Endothelial cell of umbilical vein (primary cell): ENCODE results near the gene POLR3G. TPM values are rescaled to one million over a fixed set of nuclear protein-coding genes. Genes with fewer than 3 reads are reported as not detected.

ENCODE experiments used
- BruUV-seq: library from RNA; stranded (reverse); fragments of 400-500 nt; replicated peaks from 2 replicates; lab custom pipeline; 2021; lab: Mats Ljungman, UMichigan
- CTCF ChIA-PET: fragments of 300-600, 350-600 bp; sonication (Branson Sonifier 250); formaldehyde crosslinking; loops from one replicate; lab custom pipeline; 2021; ENCODE audit warnings: antibody characterized with exemption, inconsistent platforms; lab: Charles Lee
- POLR2A ChIA-PET: fragments of 300-600, 350-600 bp; sonication (Branson Sonifier 250); formaldehyde crosslinking; loops from one replicate; lab custom pipeline; 2021; ENCODE audit warnings: antibody characterized with exemption, inconsistent platforms; lab: Charles Lee
- DNase-seq: peaks from one replicate; pipeline ENCODE4 v3.0.0-alpha.2; 2011; ENCODE audit warnings: low read depth, low spot score
- FAIRE-seq: peaks from 2 replicates; lab custom pipeline; 2011; peaks lifted over from hg19 to GRCh38; lab: Jason Lieb, UNC
- H2AFZ ChIP-seq: 2 replicates; pipeline ENCODE4 v1.6.0; 2012; ENCODE audit warnings: low read depth, low read length, control low read depth, inconsistent platforms
- H3K27ac ChIP-seq: 2 replicates; pipeline ENCODE4 v1.5.1; 2011; ENCODE audit warnings: low read depth, mild to moderate bottlenecking, control low read depth, low read length, moderate library complexity; ENCODE audit not compliant: insufficient read depth
- H3K27me3 ChIP-seq, 2 experiments: 2 replicates each; pipeline versions ENCODE4 v1.6.0 to v1.6.1; 2011; ENCODE audit warnings: low read length in 2 of 2, mixed read lengths in 1 of 2; ENCODE audit not compliant: control insufficient read depth in 2 of 2, insufficient read depth in 2 of 2
- H3K36me3 ChIP-seq, 2 experiments: 2 replicates in 1 of 2; 3 replicates in 1 of 2; pipeline ENCODE4 v1.5.1; 2011; ENCODE audit warnings: low read length in 2 of 2, mild to moderate bottlenecking in 1 of 2, moderate library complexity in 1 of 2; ENCODE audit not compliant: control insufficient read depth in 2 of 2, insufficient read depth in 2 of 2; ENCODE audit errors: extremely low read depth in 1 of 2
- H3K4me1 ChIP-seq: 3 replicates; pipeline ENCODE4 v1.5.1; 2011; ENCODE audit warnings: mild to moderate bottlenecking, low read length; ENCODE audit not compliant: control insufficient read depth, insufficient read depth; ENCODE audit errors: extremely low read depth
- H3K4me2 ChIP-seq: 2 replicates; pipeline ENCODE4 v1.6.1; 2011; ENCODE audit warnings: low read length, control low read depth, mixed read lengths; ENCODE audit not compliant: insufficient read depth
- H3K4me3 ChIP-seq, 3 experiments: fragments of 200-600 bp in 1 of 3; sonication (generic), shearing (Covaris generic) in 1 of 3; replicated peaks in 1 of 3; 2 replicates each; pipeline ENCODE4 v1.5.1; 2011 to 2016; ENCODE audit warnings: control low read depth in 3 of 3, low read length in 3 of 3, mild to moderate bottlenecking in 2 of 3, inconsistent platforms in 1 of 3, low read depth in 1 of 3, moderate library complexity in 1 of 3; ENCODE audit not compliant: insufficient read depth in 1 of 3
- H3K79me2 ChIP-seq: 2 replicates; pipeline ENCODE4 v1.6.0; 2012; ENCODE audit warnings: low read length, inconsistent platforms; ENCODE audit not compliant: control insufficient read depth, insufficient read depth
- H3K9ac ChIP-seq: replicated peaks from 2 replicates; pipeline ENCODE3; 2011; ENCODE audit warnings: low read length, control low read depth; ENCODE audit not compliant: insufficient read depth; ENCODE audit errors: extremely low read depth
- H3K9me1 ChIP-seq: replicated peaks from 3 replicates; pipeline ENCODE4 v1.6.0; 2011; ENCODE audit warnings: mild to moderate bottlenecking, low read length; ENCODE audit not compliant: control insufficient read depth, insufficient read depth; ENCODE audit errors: extremely low read depth
- H3K9me3 ChIP-seq: replicated peaks from 2 replicates; pipeline ENCODE4 v1.5.1; 2012; ENCODE audit warnings: low read length, inconsistent platforms; ENCODE audit not compliant: control insufficient read depth, insufficient read depth
- H4K20me1 ChIP-seq: replicated peaks from 2 replicates; pipeline ENCODE3; 2011; ENCODE audit warnings: mild to moderate bottlenecking, low read length; ENCODE audit not compliant: control insufficient read depth, insufficient read depth; ENCODE audit errors: extremely low read depth
- EZH2 ChIP-seq: IDR thresholded peaks from 2 replicates; pipeline ENCODE4 v1.6.1; 2012; ENCODE audit warnings: borderline replicate concordance, low read depth, mild to moderate bottlenecking, moderate library complexity, low read length, inconsistent platforms; ENCODE audit not compliant: severe bottlenecking
- FOS ChIP-seq: IDR thresholded peaks from 2 replicates; pipeline ENCODE4 v1.6.1; 2011; ENCODE audit warnings: mild to moderate bottlenecking, low read length, moderate library complexity, borderline replicate concordance; ENCODE audit not compliant: insufficient read depth
- GATA2 ChIP-seq: IDR thresholded peaks from 2 replicates; pipeline ENCODE4 v1.7.0; 2011; ENCODE audit warnings: low read depth, mild to moderate bottlenecking, moderate library complexity, mixed read lengths, low read length; ENCODE audit not compliant: insufficient read length, insufficient read depth
- JUN ChIP-seq: IDR thresholded peaks from 2 replicates; pipeline ENCODE4 v1.6.1; 2011; ENCODE audit warnings: borderline replicate concordance, low read depth; ENCODE audit not compliant: insufficient read length, insufficient read depth
- MYC ChIP-seq: IDR thresholded peaks from one replicate; pipeline ENCODE4 v1.6.1; 2011; ENCODE audit warnings: mild to moderate bottlenecking, low read depth, low read length
- POLR2A ChIP-seq: IDR thresholded peaks from 2 replicates; pipeline ENCODE4 v1.6.1; 2012; ENCODE audit warnings: low read depth, mild to moderate bottlenecking, control low read depth, low read length
- POLR2AphosphoS5 ChIP-seq: IDR thresholded peaks from 2 replicates; pipeline ENCODE4 v1.6.1; 2012; ENCODE audit warnings: low read depth, mild to moderate bottlenecking, control low read depth, low read length, moderate library complexity; ENCODE audit not compliant: insufficient read depth
- dilution Hi-C: fragments of 300-500 bp; cut with MboI; formaldehyde crosslinking; loops from one replicate; pipeline ENCODE4 v1.15.0; 2019; ENCODE audit warnings: low sequenced_read_pairs; ENCODE audit not compliant: extremely low pct_ligation_motif_present
- intact Hi-C: fragments of 100-400 bp; cut with micrococcal nuclease; formaldehyde crosslinking; loops from one replicate; pipeline ENCODE4 v1.10.0; 2022
- polyA plus RNA-seq, 4 experiments: library from polyadenylated mRNA; depleted of rRNA in 3 of 4; stranded (reverse) in 3 of 4; unstranded in 1 of 4; fragments of >200 nt; gene quantifications; 2 replicates each; pipeline versions ENCODE4 v1.2.1 to v1.2.3, GENCODE V29; 2011 to 2012; ENCODE audit warnings: missing spikeins in 1 of 4
- total RNA-seq: library from RNA; stranded (reverse); gene quantifications from 2 replicates; pipeline ENCODE4 v1.2.3, GENCODE V29; 2021
- TF ChIP-seq, protein P1 (sequence below): IDR thresholded peaks from 2 replicates; pipeline ENCODE4 v1.6.1; 2011; ENCODE audit not compliant: insufficient read depth, insufficient read length
- TF ChIP-seq, protein P2 (sequence below), 2 donors: IDR thresholded peaks; 1 replicate in 1 of 2; 2 replicates in 1 of 2; pipeline ENCODE4 v1.5.1; 2011; ENCODE audit warnings: low read length in 2 of 2, mild to moderate bottlenecking in 2 of 2, moderate library complexity in 2 of 2, control low read depth in 1 of 2, inconsistent platforms in 1 of 2, low read depth in 1 of 2; ENCODE audit not compliant: insufficient read depth in 1 of 2; ENCODE audit errors: extremely low read depth in 1 of 2

Gene POLR3G
- total and polyA plus RNA-seq, 2 donors (not counting 3 experiments of a cell fraction or from before 2014, with no cell fraction given), result 15.0 to 15.7 TPM

DNA sequence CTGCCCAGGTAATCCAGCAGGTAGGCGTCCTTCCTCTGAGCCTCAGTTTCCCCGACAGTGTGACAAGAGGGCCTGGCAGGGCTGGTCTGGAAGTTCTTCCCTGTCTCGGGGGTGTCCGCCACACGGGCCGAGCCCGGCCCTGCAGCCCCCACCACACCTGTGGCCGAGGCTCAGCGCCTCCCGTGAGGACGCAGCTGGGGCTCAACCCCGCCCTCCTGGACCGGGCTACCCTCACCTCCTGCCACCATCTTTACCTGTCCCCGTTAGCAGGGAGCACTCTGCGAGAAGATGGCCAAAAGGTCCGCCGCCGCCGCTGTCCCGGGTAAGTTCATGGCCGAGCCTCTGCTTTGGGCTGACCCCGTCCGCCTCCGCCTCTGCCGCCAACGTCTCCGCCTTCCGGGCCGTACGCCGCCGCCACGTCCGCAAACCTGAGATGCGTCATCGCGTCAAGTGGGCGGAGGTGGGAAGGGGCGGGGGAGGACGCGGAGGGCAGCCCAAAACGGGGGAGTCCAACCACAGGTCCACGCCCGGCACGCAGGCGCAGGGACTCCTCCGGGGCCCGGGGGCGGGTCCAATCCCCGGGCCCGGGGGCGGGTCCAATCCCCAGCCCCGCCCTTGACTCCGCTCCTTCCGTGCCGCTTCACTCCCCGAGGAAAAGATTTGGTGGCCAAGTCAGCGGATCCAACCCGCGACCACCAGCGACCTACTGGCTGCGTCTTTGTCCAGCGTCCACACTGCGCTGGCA is 54.7 kb downstream of the POLR3G start, which contains the start of gene LYSMD3:
LYSMD3 (minus strand) TSS at position 391 of the 745 bp plus-strand sequence. CDS start 4,295 bp downstream, outside the sequence.
- DNase-seq, result peak; percentile 98
- Histone ChIP-seq H3K79me2 (peaks cover 40% of the 10 kb centered on the region), H2AFZ (peak within 1 kb of the TSS; percentile 71), H3K4me2 (peak within 1 kb of the TSS; percentile 99), H3K27ac (peak within 1 kb of the TSS; percentile 88), H3K4me3 (peak within 1 kb of the TSS; percentile 69 to 94 (median 88)), H3K9ac (peak within 1 kb of the TSS; percentile 98), H3K9me1 (no peaks in the 10 kb centered on the region), H3K36me3 (peaks cover 0 to 2% of the 10 kb centered on the region in 2 experiments), H4K20me1 (no peaks in the 10 kb centered on the region), H3K4me1 (peaks cover 16% of the 10 kb centered on the region), H3K9me3 (no peaks in the 10 kb centered on the region), H3K27me3 (peaks cover 8 to 29% of the 10 kb centered on the region in 2 experiments)
- no TSS peak for BruUV-seq
- FAIRE-seq, result peak; percentile 94
- TF ChIP-seq POLR2AphosphoS5 (peak; percentile 80), EZH2 (no peak), POLR2A (peak; percentile 88), GATA2 (no peak), FOS (peak; percentile 12), JUN (no peak), MYC (no peak)
- TF ChIP-seq, protein P1, sequence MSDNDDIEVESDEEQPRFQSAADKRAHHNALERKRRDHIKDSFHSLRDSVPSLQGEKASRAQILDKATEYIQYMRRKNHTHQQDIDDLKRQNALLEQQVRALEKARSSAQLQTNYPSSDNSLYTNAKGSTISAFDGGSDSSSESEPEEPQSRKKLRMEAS, result no peak
- TF ChIP-seq, protein P2, sequence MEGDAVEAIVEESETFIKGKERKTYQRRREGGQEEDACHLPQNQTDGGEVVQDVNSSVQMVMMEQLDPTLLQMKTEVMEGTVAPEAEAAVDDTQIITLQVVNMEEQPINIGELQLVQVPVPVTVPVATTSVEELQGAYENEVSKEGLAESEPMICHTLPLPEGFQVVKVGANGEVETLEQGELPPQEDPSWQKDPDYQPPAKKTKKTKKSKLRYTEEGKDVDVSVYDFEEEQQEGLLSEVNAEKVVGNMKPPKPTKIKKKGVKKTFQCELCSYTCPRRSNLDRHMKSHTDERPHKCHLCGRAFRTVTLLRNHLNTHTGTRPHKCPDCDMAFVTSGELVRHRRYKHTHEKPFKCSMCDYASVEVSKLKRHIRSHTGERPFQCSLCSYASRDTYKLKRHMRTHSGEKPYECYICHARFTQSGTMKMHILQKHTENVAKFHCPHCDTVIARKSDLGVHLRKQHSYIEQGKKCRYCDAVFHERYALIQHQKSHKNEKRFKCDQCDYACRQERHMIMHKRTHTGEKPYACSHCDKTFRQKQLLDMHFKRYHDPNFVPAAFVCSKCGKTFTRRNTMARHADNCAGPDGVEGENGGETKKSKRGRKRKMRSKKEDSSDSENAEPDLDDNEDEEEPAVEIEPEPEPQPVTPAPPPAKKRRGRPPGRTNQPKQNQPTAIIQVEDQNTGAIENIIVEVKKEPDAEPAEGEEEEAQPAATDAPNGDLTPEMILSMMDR (IDR thresholded peaks at IDR 0.05; ENCODE audit: extremely low read depth in 1 of 2, insufficient read depth in 1 of 2, low read depth in 1 of 2, low read length in 2 of 2), result no peak
- intact Hi-C loops (loop anchor here (1.0 to 10.0 kb wide), 7 partner anchors 10 to 595 kb away; partner anchors contain the start of genes CETN3, MBLAC2 and POLR3G), dilution Hi-C loops (no loop called here)
- POLR2A ChIA-PET, result interaction anchor here (0.8 to 1.0 kb wide), 2 partner anchors 55 kb away, joined by 3 read pairs; partner anchors contain the start of genes MBLAC2 and POLR3G
- CTCF ChIA-PET, result interaction anchor here (0.6 to 3.8 kb wide), 7 partner anchors 11 to 120 kb away, joined by 3 to 75 read pairs (median 3); partner anchors contain the start of genes CETN3, MBLAC2 and POLR3G
